Measurements from ENCODE around the gene TEX11.

Gene TEX11

GRCh38 chrX:70675284-70675683, 233.2 kb downstream of the TEX11 start:
- Histone ChIP-seq H3K4me3 (ENCODE audit: low read length, poor library complexity, severe bottlenecking) (no peak overlapping the region), H3K4me2 (ENCODE audit: low read depth, low read length, poor library complexity, severe bottlenecking) (no peak overlapping the region), H3F3A (ENCODE audit: low read depth) (no peaks in the 10 kb centered on the region), H3K9me2 (replicated peaks; ENCODE audit: low read depth, low read length) (no peaks in the 10 kb centered on the region), H3K9ac (ENCODE audit: low read depth, low read length, poor library complexity, severe bottlenecking) (no peak overlapping the region), H3K4me1 (ENCODE audit: insufficient read depth, low read length, poor library complexity, severe bottlenecking) (no peaks in the 10 kb centered on the region), H3K79me2 (ENCODE audit: insufficient read depth, low read length) (no peaks in the 10 kb centered on the region), H3K27me3 (ENCODE audit: insufficient read depth, low read length, poor library complexity, severe bottlenecking) (no peaks in the 10 kb centered on the region), H2AFZ (ENCODE audit: low read length) (no peak overlapping the region), H3K9me3 (ENCODE audit: insufficient read depth, low read depth, low read length) (no peaks in the 10 kb centered on the region), H4K20me1 (ENCODE audit: insufficient read depth, low read length, poor library complexity, severe bottlenecking) (no peaks in the 10 kb centered on the region), H3K36me3 (ENCODE audit: insufficient read depth, low read length) (no peaks in the 10 kb centered on the region)
- TF ChIP-seq CTCF (conservative IDR thresholded peaks at IDR 0.05; ENCODE audit: low read length) (no peak), EZH2phosphoT487 (IDR thresholded peaks at IDR 0.05; ENCODE audit: borderline replicate concordance) (no peak)

- no peaks in the 10 kb centered on the region for H3K79me2 ChIP-seq (ENCODE audit: insufficient read depth, low read length)
- no peak overlapping the region for H3K4me2 ChIP-seq (ENCODE audit: low read depth, low read length, poor library complexity, severe bottlenecking)
- no peaks in the 10 kb centered on the region for H4K20me1 ChIP-seq (ENCODE audit: insufficient read depth, low read length, poor library complexity, severe bottlenecking)
- H3F3A ChIP-seq (ENCODE audit: low read depth), result no peaks in the 10 kb centered on the region
- no peaks in the 10 kb centered on the region for H3K27me3 ChIP-seq (ENCODE audit: insufficient read depth, low read length, poor library complexity, severe bottlenecking)
- no peaks in the 10 kb centered on the region for H3K9me3 ChIP-seq (ENCODE audit: insufficient read depth, low read depth, low read length)
- no peaks in the 10 kb centered on the region for H3K36me3 ChIP-seq (ENCODE audit: insufficient read depth, low read length)
- no peak overlapping the region for H3K4me3 ChIP-seq (ENCODE audit: low read length, poor library complexity, severe bottlenecking)
- H3K4me1 ChIP-seq (ENCODE audit: insufficient read depth, low read length, poor library complexity, severe bottlenecking), result no peaks in the 10 kb centered on the region
- no peaks in the 10 kb centered on the region for H3K9me2 ChIP-seq (replicated peaks; ENCODE audit: low read depth, low read length)
- TF ChIP-seq EZH2phosphoT487 (IDR thresholded peaks at IDR 0.05; ENCODE audit: borderline replicate concordance) (no peak), CTCF (conservative IDR thresholded peaks at IDR 0.05; ENCODE audit: low read length) (no peak)
- no peak overlapping the region for H3K9ac ChIP-seq (ENCODE audit: low read depth, low read length, poor library complexity, severe bottlenecking)
- H2AFZ ChIP-seq (ENCODE audit: low read length), result no peak overlapping the region
Measured at GRCh38 chrX:70672326-70672725, 236.2 kb downstream of the TEX11 start.

GRCh38 chrX:70669120-70669519, 239.4 kb downstream of the TEX11 start:
- no peak overlapping the region for H3K4me2 ChIP-seq (ENCODE audit: low read depth, low read length, poor library complexity, severe bottlenecking)
- no peaks in the 10 kb centered on the region for H3F3A ChIP-seq (ENCODE audit: low read depth)
- TF ChIP-seq CTCF (conservative IDR thresholded peaks at IDR 0.05; ENCODE audit: low read length) (no peak), EZH2phosphoT487 (IDR thresholded peaks at IDR 0.05; ENCODE audit: borderline replicate concordance) (no peak)
- no peak overlapping the region for H3K9ac ChIP-seq (ENCODE audit: low read depth, low read length, poor library complexity, severe bottlenecking)
- H2AFZ ChIP-seq (ENCODE audit: low read length), result no peak overlapping the region
- no peaks in the 10 kb centered on the region for H3K79me2 ChIP-seq (ENCODE audit: insufficient read depth, low read length)
- no peaks in the 10 kb centered on the region for H3K4me1 ChIP-seq (ENCODE audit: insufficient read depth, low read length, poor library complexity, severe bottlenecking)
- no peaks in the 10 kb centered on the region for H4K20me1 ChIP-seq (ENCODE audit: insufficient read depth, low read length, poor library complexity, severe bottlenecking)
- no peaks in the 10 kb centered on the region for H3K36me3 ChIP-seq (ENCODE audit: insufficient read depth, low read length)
- no peaks in the 10 kb centered on the region for H3K9me3 ChIP-seq (ENCODE audit: insufficient read depth, low read depth, low read length)
- H3K9me2 ChIP-seq (replicated peaks; ENCODE audit: low read depth, low read length), result no peaks in the 10 kb centered on the region
- H3K4me3 ChIP-seq (ENCODE audit: low read length, poor library complexity, severe bottlenecking), result no peak overlapping the region
- H3K27me3 ChIP-seq (ENCODE audit: insufficient read depth, low read length, poor library complexity, severe bottlenecking), result no peaks in the 10 kb centered on the region
